SH-SY5Y (cell line): ENCODE measurements around the gene TBRG4.
A peak's percentile ranks its signal among the peaks of the same experiment; 100 is the strongest.

Source experiments
- GATA2 ChIP-seq: IDR thresholded peaks from 2 replicates; pipeline ENCODE4 v1.6.1; 2011; ENCODE audit warnings: mild to moderate bottlenecking, low read depth, low read length
- GATA3 ChIP-seq: IDR thresholded peaks from 2 replicates; pipeline ENCODE4 v1.6.1; 2011; ENCODE audit warnings: low read depth, mild to moderate bottlenecking, low read length, moderate library complexity

TBRG4 gene

GRCh38 chr7:45073031-45073785 is 38.3 kb downstream of the TBRG4 start:
- no peak for TF ChIP-seq GATA3
- no peak for TF ChIP-seq GATA2

- TF ChIP-seq GATA2 (no peak), GATA3 (no peak)
These were observed 39.1 kb downstream of the TBRG4 start for GRCh38 chr7:45072131-45073030.

GRCh38 chr7:45071528-45071927 is 40.0 kb downstream of the TBRG4 start:
- TF ChIP-seq GATA3 (no peak), GATA2 (no peak)

GRCh38 chr7:45070254-45070642 is 41.2 kb downstream of the TBRG4 start:
- no peak for TF ChIP-seq GATA3
- TF ChIP-seq GATA2: no peak

GRCh38 chr7:45069444-45070253 is 41.8 kb downstream of the TBRG4 start:
- no peak for TF ChIP-seq GATA2
- TF ChIP-seq GATA3: no peak

GRCh38 chr7:45068236-45069023 is 43.1 kb downstream of the TBRG4 start:
- no peak for TF ChIP-seq GATA3
- no peak for TF ChIP-seq GATA2

GRCh38 chr7:45067582-45067981 is 43.9 kb downstream of the TBRG4 start:
- TF ChIP-seq GATA2 (no peak), GATA3 (no peak)

- TF ChIP-seq GATA2 (no peak), GATA3 (no peak)
These were observed 45.1 kb downstream of the TBRG4 start for GRCh38 chr7:45066409-45066808.

- no peak for TF ChIP-seq GATA2
These were observed 46.2 kb downstream of the TBRG4 start for GRCh38 chr7:45065031-45065995.

- no peak for TF ChIP-seq GATA3
- no peak for TF ChIP-seq GATA2
These were observed 47.3 kb downstream of the TBRG4 start for GRCh38 chr7:45064047-45064725.

- TF ChIP-seq GATA2: peak; percentile 15; the same call in 1 of the 2 replicates
- TF ChIP-seq GATA3: no peak
These were observed 49.6 kb downstream of the TBRG4 start for GRCh38 chr7:45061806-45062425.

GRCh38 chr7:45061352-45061751 is 50.1 kb downstream of the TBRG4 start:
- no peak for TF ChIP-seq GATA2
